Bronchial epithelial cell (primary cell): ENCODE results near the gene FFAR1. TPM values are rescaled to one million over a fixed set of nuclear protein-coding genes. Genes with fewer than 3 reads are reported as not detected.
"Not testable (repeated sequence)": the region's sequence is repeated elsewhere in the genome, so short reads cannot be mapped to it uniquely, and the experiment has no call there.

Experiments used
- DNase-seq: peaks from one replicate; pipeline ENCODE4 v3.0.0-alpha.2; 2010; ENCODE audit warnings: low read depth
- FAIRE-seq: peaks from 2 replicates; lab custom pipeline; 2011; peaks lifted over from hg19 to GRCh38; lab: Jason Lieb, UNC
- H3K27me3 ChIP-seq: 2 replicates; pipeline ENCODE4 v1.5.1; 2011; ENCODE audit warnings: low read length; ENCODE audit not compliant: control insufficient read depth, insufficient read depth
- H3K36me3 ChIP-seq: 2 replicates; pipeline ENCODE4 v1.5.1; 2011; ENCODE audit warnings: low read length; ENCODE audit not compliant: control insufficient read depth, insufficient read depth
- H3K4me3 ChIP-seq: 2 replicates; pipeline ENCODE4 v1.5.1; 2011; ENCODE audit warnings: mild to moderate bottlenecking, low read depth, low read length, control low read depth
- CTCF ChIP-seq: IDR thresholded peaks from 2 replicates; pipeline ENCODE4 v1.5.1; 2011; ENCODE audit warnings: mild to moderate bottlenecking, moderate library complexity, low read length, control low read depth, inconsistent platforms; ENCODE audit not compliant: insufficient read depth, severe bottlenecking
- total RNA-seq: library from RNA; depleted of rRNA; stranded (reverse); fragments of >200 nt; gene quantifications from 2 replicates; pipeline ENCODE4 v1.2.1, GENCODE V29; 2014

The FFAR1 gene
- total RNA-seq, 1 donor from 2014 or later: not detected

- no peak for TF ChIP-seq CTCF
- peaks cover 2% of the 10 kb centered on the region for H3K27me3 ChIP-seq
- no peaks in the 10 kb centered on the region for H3K36me3 ChIP-seq
- DNase-seq: no peak
- no peak overlapping the region for H3K4me3 ChIP-seq
- no peak for FAIRE-seq
These were observed 7.2 kb downstream of the FFAR1 start for GRCh38 chr19:35354898-35355297.

GRCh38 chr19:35355791-35356460 is 8.2 kb downstream of the FFAR1 start:
- Histone ChIP-seq H3K27me3 (peaks cover 2% of the 10 kb centered on the region), H3K4me3 (no peak overlapping the region), H3K36me3 (no peaks in the 10 kb centered on the region)
- DNase-seq: no peak
- TF ChIP-seq CTCF: no peak
- FAIRE-seq: no peak

GRCh38 chr19:35357867-35358573 is 10.3 kb downstream of the FFAR1 start, which contains the start of gene FFAR3:
Gene FFAR3 (plus strand): TSS chr19:35358460. CDS start chr19:35358891, 431 bp downstream.
- FAIRE-seq: no peak
- peak; percentile 1 for DNase-seq
- Histone ChIP-seq H3K27me3 (peaks cover 2% of the 10 kb centered on the region), H3K36me3 (no peaks in the 10 kb centered on the region), H3K4me3 (no peak within 1 kb of the TSS)
- TF ChIP-seq CTCF: no peak

GRCh38 chr19:35358834-35359233 is 11.1 kb downstream of the FFAR1 start:
- not testable (repeated sequence) for H3K27me3 ChIP-seq, H3K4me3 ChIP-seq, DNase-seq, H3K36me3 ChIP-seq
- FAIRE-seq: peak; percentile 92

- H3K4me3 ChIP-seq, H3K36me3 ChIP-seq, DNase-seq, H3K27me3 ChIP-seq: not testable (repeated sequence)
- peak; percentile 89 for FAIRE-seq
These were observed 11.7 kb downstream of the FFAR1 start for GRCh38 chr19:35359395-35359794.

GRCh38 chr19:35360081-35360480 is 12.4 kb downstream of the FFAR1 start:
- DNase-seq, H3K36me3 ChIP-seq, FAIRE-seq: not testable (repeated sequence)

GRCh38 chr19:35360880-35361420 is 13.2 kb downstream of the FFAR1 start:
- Histone ChIP-seq H3K27me3 (peaks cover 2% of the 10 kb centered on the region), H3K36me3 (no peaks in the 10 kb centered on the region), H3K4me3 (no peak overlapping the region)
- DNase-seq (no peak), FAIRE-seq (no peak)
- no peak for TF ChIP-seq CTCF

More at GRCh38 chr19:35360081-35360480, 12.4 kb downstream of the FFAR1 start:
- H3K27me3 ChIP-seq, H3K4me3 ChIP-seq: not testable (repeated sequence)
